ENCODE measurements around the gene SAXO1.

The SAXO1 gene

GRCh38 chr9:18923167-18923566 lies 109.8 kb downstream of the SAXO1 start:
- no peaks in the 10 kb centered on the region for H3K27me3 ChIP-seq (ENCODE audit: control insufficient read depth, insufficient read depth, low read length)
- no peaks in the 10 kb centered on the region for H3K4me1 ChIP-seq (ENCODE audit: control insufficient read depth, low read depth, low read length)
- H3K4me3 ChIP-seq (ENCODE audit: low read length) = no peak overlapping the region
- no peaks in the 10 kb centered on the region for H3K9me3 ChIP-seq (ENCODE audit: control insufficient read depth, low read depth, low read length)
- no peaks in the 10 kb centered on the region for H3K36me3 ChIP-seq (ENCODE audit: control insufficient read depth, low read depth, low read length)
- no peak overlapping the region for H3K27ac ChIP-seq (ENCODE audit: low read length)
- no peak overlapping the region for H3K9ac ChIP-seq (ENCODE audit: low read length)

GRCh38 chr9:18922161-18922885 lies 110.7 kb downstream of the SAXO1 start:
- Histone ChIP-seq H3K9ac (ENCODE audit: low read length) (no peak overlapping the region), H3K36me3 (ENCODE audit: control insufficient read depth, low read depth, low read length) (no peaks in the 10 kb centered on the region), H3K4me1 (ENCODE audit: control insufficient read depth, low read depth, low read length) (no peaks in the 10 kb centered on the region), H3K27ac (ENCODE audit: low read length) (no peak overlapping the region), H3K4me3 (ENCODE audit: low read length) (no peak overlapping the region), H3K27me3 (ENCODE audit: control insufficient read depth, insufficient read depth, low read length) (no peaks in the 10 kb centered on the region), H3K9me3 (ENCODE audit: control insufficient read depth, low read depth, low read length) (no peaks in the 10 kb centered on the region)

GRCh38 chr9:18921366-18922075 lies 111.5 kb downstream of the SAXO1 start:
- no peak overlapping the region for H3K27ac ChIP-seq (ENCODE audit: low read length)
- H3K4me3 ChIP-seq (ENCODE audit: low read length) = no peak overlapping the region
- H3K27me3 ChIP-seq (ENCODE audit: control insufficient read depth, insufficient read depth, low read length) = no peaks in the 10 kb centered on the region
- no peaks in the 10 kb centered on the region for H3K9me3 ChIP-seq (ENCODE audit: control insufficient read depth, low read depth, low read length)
- H3K36me3 ChIP-seq (ENCODE audit: control insufficient read depth, low read depth, low read length) = no peaks in the 10 kb centered on the region
- H3K4me1 ChIP-seq (ENCODE audit: control insufficient read depth, low read depth, low read length) = no peaks in the 10 kb centered on the region
- no peak overlapping the region for H3K9ac ChIP-seq (ENCODE audit: low read length)

GRCh38 chr9:18920141-18921084 lies 112.6 kb downstream of the SAXO1 start:
- no peaks in the 10 kb centered on the region for H3K4me1 ChIP-seq (ENCODE audit: control insufficient read depth, low read depth, low read length)
- H3K9ac ChIP-seq (ENCODE audit: low read length) = no peak overlapping the region
- H3K27me3 ChIP-seq (ENCODE audit: control insufficient read depth, insufficient read depth, low read length) = no peaks in the 10 kb centered on the region
- no peak overlapping the region for H3K4me3 ChIP-seq (ENCODE audit: low read length)
- no peaks in the 10 kb centered on the region for H3K9me3 ChIP-seq (ENCODE audit: control insufficient read depth, low read depth, low read length)
- no peaks in the 10 kb centered on the region for H3K36me3 ChIP-seq (ENCODE audit: control insufficient read depth, low read depth, low read length)
- H3K27ac ChIP-seq (ENCODE audit: low read length) = no peak overlapping the region

- peaks cover 14% of the 10 kb centered on the region for H3K4me1 ChIP-seq (ENCODE audit: control insufficient read depth, low read depth, low read length)
- no peaks in the 10 kb centered on the region for H3K36me3 ChIP-seq (ENCODE audit: control insufficient read depth, low read depth, low read length)
- H3K9me3 ChIP-seq (ENCODE audit: control insufficient read depth, low read depth, low read length) = no peaks in the 10 kb centered on the region
- peak overlapping the region; percentile 8 for H3K4me3 ChIP-seq (ENCODE audit: low read length)
- no peak overlapping the region for H3K9ac ChIP-seq (ENCODE audit: low read length)
- H3K27me3 ChIP-seq (ENCODE audit: control insufficient read depth, insufficient read depth, low read length) = no peaks in the 10 kb centered on the region
- no peak overlapping the region for H3K27ac ChIP-seq (ENCODE audit: low read length)
These were observed 121.2 kb downstream of the SAXO1 start for GRCh38 chr9:18911714-18912342.

- no peak overlapping the region for H3K9ac ChIP-seq (ENCODE audit: low read length)
- H3K4me1 ChIP-seq (ENCODE audit: control insufficient read depth, low read depth, low read length) = peaks cover 14% of the 10 kb centered on the region
- no peaks in the 10 kb centered on the region for H3K27me3 ChIP-seq (ENCODE audit: control insufficient read depth, insufficient read depth, low read length)
- no peaks in the 10 kb centered on the region for H3K9me3 ChIP-seq (ENCODE audit: control insufficient read depth, low read depth, low read length)
- no peaks in the 10 kb centered on the region for H3K36me3 ChIP-seq (ENCODE audit: control insufficient read depth, low read depth, low read length)
- no peak overlapping the region for H3K27ac ChIP-seq (ENCODE audit: low read length)
- no peak overlapping the region for H3K4me3 ChIP-seq (ENCODE audit: low read length)
These were observed 122.1 kb downstream of the SAXO1 start for GRCh38 chr9:18910916-18911315.

GRCh38 chr9:18910435-18910834 lies 122.6 kb downstream of the SAXO1 start:
- Histone ChIP-seq H3K27me3 (ENCODE audit: control insufficient read depth, insufficient read depth, low read length) (no peaks in the 10 kb centered on the region), H3K4me1 (ENCODE audit: control insufficient read depth, low read depth, low read length) (peaks cover 14% of the 10 kb centered on the region), H3K27ac (ENCODE audit: low read length) (no peak overlapping the region), H3K9ac (ENCODE audit: low read length) (no peak overlapping the region), H3K36me3 (ENCODE audit: control insufficient read depth, low read depth, low read length) (no peaks in the 10 kb centered on the region), H3K4me3 (ENCODE audit: low read length) (no peak overlapping the region), H3K9me3 (ENCODE audit: control insufficient read depth, low read depth, low read length) (no peaks in the 10 kb centered on the region)

GRCh38 chr9:18909140-18910018 lies 123.6 kb downstream of the SAXO1 start:
- Histone ChIP-seq H3K4me1 (ENCODE audit: control insufficient read depth, low read depth, low read length) (peaks cover 14% of the 10 kb centered on the region), H3K9me3 (ENCODE audit: control insufficient read depth, low read depth, low read length) (no peaks in the 10 kb centered on the region), H3K9ac (ENCODE audit: low read length) (no peak overlapping the region), H3K27me3 (ENCODE audit: control insufficient read depth, insufficient read depth, low read length) (no peaks in the 10 kb centered on the region), H3K36me3 (ENCODE audit: control insufficient read depth, low read depth, low read length) (no peaks in the 10 kb centered on the region), H3K27ac (ENCODE audit: low read length) (no peak overlapping the region), H3K4me3 (ENCODE audit: low read length) (no peak overlapping the region)

- no peaks in the 10 kb centered on the region for H3K27me3 ChIP-seq (ENCODE audit: control insufficient read depth, insufficient read depth, low read length)
- H3K9ac ChIP-seq (ENCODE audit: low read length) = no peak overlapping the region
- H3K9me3 ChIP-seq (ENCODE audit: control insufficient read depth, low read depth, low read length) = no peaks in the 10 kb centered on the region
- H3K27ac ChIP-seq (ENCODE audit: low read length) = no peak overlapping the region
- H3K36me3 ChIP-seq (ENCODE audit: control insufficient read depth, low read depth, low read length) = no peaks in the 10 kb centered on the region
- no peak overlapping the region for H3K4me3 ChIP-seq (ENCODE audit: low read length)
- H3K4me1 ChIP-seq (ENCODE audit: control insufficient read depth, low read depth, low read length) = peaks cover 14% of the 10 kb centered on the region
These were observed 124.9 kb downstream of the SAXO1 start for GRCh38 chr9:18907927-18908625.

GRCh38 chr9:18906656-18907395 lies 126.2 kb downstream of the SAXO1 start:
- H3K4me1 ChIP-seq (ENCODE audit: control insufficient read depth, low read depth, low read length) = peaks cover 9% of the 10 kb centered on the region

More at GRCh38 chr9:18906656-18907395, 126.2 kb downstream of the SAXO1 start:
- no peak overlapping the region for H3K4me3 ChIP-seq (ENCODE audit: low read length)
- no peak overlapping the region for H3K27ac ChIP-seq (ENCODE audit: low read length)
- no peaks in the 10 kb centered on the region for H3K9me3 ChIP-seq (ENCODE audit: control insufficient read depth, low read depth, low read length)
- no peaks in the 10 kb centered on the region for H3K36me3 ChIP-seq (ENCODE audit: control insufficient read depth, low read depth, low read length)
- H3K9ac ChIP-seq (ENCODE audit: low read length) = no peak overlapping the region
- H3K27me3 ChIP-seq (ENCODE audit: control insufficient read depth, insufficient read depth, low read length) = no peaks in the 10 kb centered on the region

Measured in iPS-18a (cell line).